Panc1 (cell line): ENCODE data around the gene SHC3. TPM values are rescaled to one million over a fixed set of nuclear protein-coding genes. Genes with fewer than 3 reads are reported as not detected.

Source experiments
- ATAC-seq: fragments of 200-7000 bp; cut with Tn5 transposase; 2 replicates; pipeline ENCODE4 v1.9.1; 2020; ENCODE audit warnings: mild to moderate bottlenecking, moderate library complexity
- BruUV-seq: library from RNA; stranded (reverse); fragments of 400-500 nt; replicated peaks from 2 replicates; lab custom pipeline; 2021; lab: Mats Ljungman, UMichigan
- CTCF ChIA-PET: fragments of 300-600 bp; sonication (Branson Sonifier 250); formaldehyde crosslinking; loops from one replicate; lab custom pipeline; 2022; ENCODE audit warnings: antibody characterized with exemption; lab: Charles Lee
- POLR2A ChIA-PET: fragments of 300-600 bp; sonication (Branson Sonifier 250); formaldehyde crosslinking; loops from one replicate; lab custom pipeline; 2022; ENCODE audit warnings: antibody characterized with exemption; lab: Charles Lee
- DNase-seq: peaks from one replicate; pipeline ENCODE4 v3.0.0-alpha.2; 2010; ENCODE audit warnings: low read depth, low spot score
- H3K27ac ChIP-seq: 2 replicates; pipeline ENCODE4 v1.5.1; 2011; ENCODE audit warnings: mild to moderate bottlenecking, low read length, inconsistent platforms
- H3K27me3 ChIP-seq: fragments of 200-500 bp; sonication (Bioruptor generic); 2 replicates; pipeline ENCODE4 v1.6.0; 2014; ENCODE audit warnings: low read length, inconsistent platforms; ENCODE audit not compliant: control insufficient read depth, insufficient read depth
- H3K36me3 ChIP-seq: fragments of 200-500 bp; sonication (Bioruptor generic); 2 replicates; pipeline ENCODE4 v1.5.1; 2014; ENCODE audit warnings: inconsistent platforms, mild to moderate bottlenecking, low read length, moderate library complexity; ENCODE audit not compliant: control insufficient read depth, insufficient read depth
- H3K4me1 ChIP-seq: 2 replicates; pipeline ENCODE4 v1.5.1; 2011; ENCODE audit warnings: inconsistent platforms, mild to moderate bottlenecking, low read length, moderate library complexity; ENCODE audit not compliant: control insufficient read depth, insufficient read depth
- H3K4me3 ChIP-seq, 2 experiments: 2 replicates each; pipeline ENCODE4 v1.5.1; 2011 to 2012; ENCODE audit warnings: low read depth in 2 of 2, low read length in 2 of 2, mild to moderate bottlenecking in 2 of 2, inconsistent platforms in 1 of 2, moderate library complexity in 1 of 2
- H3K9me3 ChIP-seq: fragments of 200-500 bp; sonication (Bioruptor generic); 2 replicates; pipeline ENCODE4 v1.5.1; 2014; ENCODE audit warnings: low read depth, mild to moderate bottlenecking, inconsistent platforms, low read length, moderate library complexity; ENCODE audit not compliant: control insufficient read depth, insufficient read depth
- POLR2AphosphoS5 ChIP-seq: IDR thresholded peaks from 2 replicates; pipeline ENCODE4 v1.6.1; 2012; ENCODE audit warnings: mild to moderate bottlenecking, low read depth, low read length, moderate library complexity
- SIN3A ChIP-seq: IDR thresholded peaks from 2 replicates; pipeline ENCODE4 v1.6.1; 2012; ENCODE audit warnings: low read depth, mild to moderate bottlenecking, low read length, moderate library complexity, borderline replicate concordance; ENCODE audit not compliant: insufficient read depth
- TCF7L2 ChIP-seq: IDR thresholded peaks from 2 replicates; pipeline ENCODE4 v1.6.1; 2011; ENCODE audit warnings: mild to moderate bottlenecking, low read depth, low read length, inconsistent platforms
- in situ Hi-C: cut with HindIII; loops from 2 replicates; pipeline ENCODE4 v1.10.0; 2016; ENCODE audit warnings: low sequenced_read_pairs, low pct_unique_long_range_greater_than_20kb
- intact Hi-C: fragments of 100-400 bp; cut with micrococcal nuclease; formaldehyde crosslinking; loops from one replicate; pipeline ENCODE4 v1.10.0; 2022; ENCODE audit not compliant: unreplicated experiment
- total RNA-seq: library from RNA; stranded (reverse); gene quantifications from one replicate; pipeline ENCODE4 v1.2.1, GENCODE V29; 2021; ENCODE audit not compliant: unreplicated experiment
- TF ChIP-seq, protein P1 (sequence below): fragments of 450-650 bp; IDR thresholded peaks from 2 replicates; pipeline ENCODE4 v1.5.1; 2017; ENCODE audit warnings: mild to moderate bottlenecking
- TF ChIP-seq, protein P2 (sequence below), 2 experiments: IDR thresholded peaks; 2 replicates each; pipeline ENCODE4 v1.6.1; 2011 to 2012; ENCODE audit warnings: low read depth in 2 of 2, control low read depth in 1 of 2, low read length in 1 of 2, mild to moderate bottlenecking in 1 of 2, moderate library complexity in 1 of 2; ENCODE audit not compliant: insufficient read depth in 1 of 2

The SHC3 gene
- total RNA-seq, 1 experiment from 2014 or later, result 1.7 TPM

DNA sequence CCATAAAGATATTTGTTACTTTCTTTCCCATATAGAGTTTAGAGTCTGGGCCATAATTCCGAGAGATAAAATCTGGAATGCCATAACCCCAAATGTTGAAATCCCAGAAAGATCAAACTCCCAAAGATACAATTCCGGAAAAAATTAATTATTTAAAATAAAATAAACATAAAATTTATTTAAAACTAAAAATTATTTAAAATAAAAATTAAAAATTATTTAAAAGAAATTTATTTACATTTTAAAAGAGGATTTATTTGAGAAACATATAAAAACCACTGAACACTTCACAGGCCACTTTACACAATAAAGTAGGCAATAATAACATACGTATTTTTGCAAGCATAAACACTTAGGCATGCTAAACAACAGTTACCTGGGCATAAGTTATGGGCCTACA lies 57.9 kb downstream of the SHC3 start:
- no peaks in the 10 kb centered on the region for H3K4me1 ChIP-seq
- CTCF ChIA-PET, result no interaction called here
- H3K27ac ChIP-seq, result no peak overlapping the region
- no peaks in the 10 kb centered on the region for H3K27me3 ChIP-seq
- TF ChIP-seq TCF7L2 (no peak), SIN3A (no peak), POLR2AphosphoS5 (no peak)
- TF ChIP-seq, protein P1, sequence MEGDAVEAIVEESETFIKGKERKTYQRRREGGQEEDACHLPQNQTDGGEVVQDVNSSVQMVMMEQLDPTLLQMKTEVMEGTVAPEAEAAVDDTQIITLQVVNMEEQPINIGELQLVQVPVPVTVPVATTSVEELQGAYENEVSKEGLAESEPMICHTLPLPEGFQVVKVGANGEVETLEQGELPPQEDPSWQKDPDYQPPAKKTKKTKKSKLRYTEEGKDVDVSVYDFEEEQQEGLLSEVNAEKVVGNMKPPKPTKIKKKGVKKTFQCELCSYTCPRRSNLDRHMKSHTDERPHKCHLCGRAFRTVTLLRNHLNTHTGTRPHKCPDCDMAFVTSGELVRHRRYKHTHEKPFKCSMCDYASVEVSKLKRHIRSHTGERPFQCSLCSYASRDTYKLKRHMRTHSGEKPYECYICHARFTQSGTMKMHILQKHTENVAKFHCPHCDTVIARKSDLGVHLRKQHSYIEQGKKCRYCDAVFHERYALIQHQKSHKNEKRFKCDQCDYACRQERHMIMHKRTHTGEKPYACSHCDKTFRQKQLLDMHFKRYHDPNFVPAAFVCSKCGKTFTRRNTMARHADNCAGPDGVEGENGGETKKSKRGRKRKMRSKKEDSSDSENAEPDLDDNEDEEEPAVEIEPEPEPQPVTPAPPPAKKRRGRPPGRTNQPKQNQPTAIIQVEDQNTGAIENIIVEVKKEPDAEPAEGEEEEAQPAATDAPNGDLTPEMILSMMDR, result no peak
- TF ChIP-seq, protein P2, sequence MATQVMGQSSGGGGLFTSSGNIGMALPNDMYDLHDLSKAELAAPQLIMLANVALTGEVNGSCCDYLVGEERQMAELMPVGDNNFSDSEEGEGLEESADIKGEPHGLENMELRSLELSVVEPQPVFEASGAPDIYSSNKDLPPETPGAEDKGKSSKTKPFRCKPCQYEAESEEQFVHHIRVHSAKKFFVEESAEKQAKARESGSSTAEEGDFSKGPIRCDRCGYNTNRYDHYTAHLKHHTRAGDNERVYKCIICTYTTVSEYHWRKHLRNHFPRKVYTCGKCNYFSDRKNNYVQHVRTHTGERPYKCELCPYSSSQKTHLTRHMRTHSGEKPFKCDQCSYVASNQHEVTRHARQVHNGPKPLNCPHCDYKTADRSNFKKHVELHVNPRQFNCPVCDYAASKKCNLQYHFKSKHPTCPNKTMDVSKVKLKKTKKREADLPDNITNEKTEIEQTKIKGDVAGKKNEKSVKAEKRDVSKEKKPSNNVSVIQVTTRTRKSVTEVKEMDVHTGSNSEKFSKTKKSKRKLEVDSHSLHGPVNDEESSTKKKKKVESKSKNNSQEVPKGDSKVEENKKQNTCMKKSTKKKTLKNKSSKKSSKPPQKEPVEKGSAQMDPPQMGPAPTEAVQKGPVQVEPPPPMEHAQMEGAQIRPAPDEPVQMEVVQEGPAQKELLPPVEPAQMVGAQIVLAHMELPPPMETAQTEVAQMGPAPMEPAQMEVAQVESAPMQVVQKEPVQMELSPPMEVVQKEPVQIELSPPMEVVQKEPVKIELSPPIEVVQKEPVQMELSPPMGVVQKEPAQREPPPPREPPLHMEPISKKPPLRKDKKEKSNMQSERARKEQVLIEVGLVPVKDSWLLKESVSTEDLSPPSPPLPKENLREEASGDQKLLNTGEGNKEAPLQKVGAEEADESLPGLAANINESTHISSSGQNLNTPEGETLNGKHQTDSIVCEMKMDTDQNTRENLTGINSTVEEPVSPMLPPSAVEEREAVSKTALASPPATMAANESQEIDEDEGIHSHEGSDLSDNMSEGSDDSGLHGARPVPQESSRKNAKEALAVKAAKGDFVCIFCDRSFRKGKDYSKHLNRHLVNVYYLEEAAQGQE (IDR thresholded peaks at IDR 0.05; ENCODE audit: insufficient read depth in 1 of 2, low read depth in 2 of 2, low read length in 1 of 2), result no peak
- ATAC-seq (no peak), DNase-seq (no peak)
- no peaks in the 10 kb centered on the region for H3K9me3 ChIP-seq
- POLR2A ChIA-PET, result no interaction called here
- no peak overlapping the region for H3K4me3 ChIP-seq
- intact Hi-C loops (no loop called here), in situ Hi-C loops (no loop called here)
- H3K36me3 ChIP-seq, result no peaks in the 10 kb centered on the region
- BruUV-seq, result no TSS peak

DNA sequence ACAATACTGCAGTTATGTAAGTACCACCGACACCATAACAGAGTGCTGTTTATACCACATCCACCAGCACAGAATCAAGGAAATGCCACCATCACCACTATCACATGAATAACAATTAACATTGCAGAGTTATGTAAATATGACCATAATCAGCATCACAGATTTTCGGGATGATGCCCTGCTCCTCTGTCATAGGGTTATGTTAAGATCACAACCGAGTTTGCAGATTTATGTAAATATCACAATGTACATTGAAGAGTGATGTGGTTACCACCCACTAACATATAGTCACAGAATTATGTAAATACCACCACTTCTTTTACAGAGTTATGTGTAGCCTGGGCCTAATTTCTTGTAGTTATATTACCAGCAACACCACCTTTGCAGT lies 61.8 kb downstream of the SHC3 start:
- Histone ChIP-seq H3K4me1 (no peaks in the 10 kb centered on the region), H3K36me3 (no peaks in the 10 kb centered on the region), H3K9me3 (no peaks in the 10 kb centered on the region), H3K27ac (no peak overlapping the region), H3K4me3 (no peak overlapping the region), H3K27me3 (no peaks in the 10 kb centered on the region)
- TF ChIP-seq, protein P1, result no peak
- TF ChIP-seq POLR2AphosphoS5, result no peak
- no peak for TF ChIP-seq TCF7L2
- TF ChIP-seq, protein P2 (IDR thresholded peaks at IDR 0.05; ENCODE audit: insufficient read depth in 1 of 2, low read depth in 2 of 2, low read length in 1 of 2), result no peak
- TF ChIP-seq SIN3A, result no peak
- ATAC-seq, result no peak
- ChIA-PET POLR2A (no interaction called here), CTCF (no interaction called here)
- no peak for DNase-seq
- in situ Hi-C loops, result no loop called here
- intact Hi-C loops, result no loop called here
- BruUV-seq, result no TSS peak
